ENCODE measurements around the gene GALNT17.

The GALNT17 gene

GRCh38 chr7:71442492-71443190, 310.7 kb downstream of the GALNT17 start:
- in situ Hi-C loops (cut with MboI; ENCODE audit: low sequenced_read_pairs): no loop called here

- in situ Hi-C loops (cut with MboI; ENCODE audit: low sequenced_read_pairs): no loop called here
Measured at GRCh38 chr7:71443191-71443530, 311.2 kb downstream of the GALNT17 start.

DNA sequence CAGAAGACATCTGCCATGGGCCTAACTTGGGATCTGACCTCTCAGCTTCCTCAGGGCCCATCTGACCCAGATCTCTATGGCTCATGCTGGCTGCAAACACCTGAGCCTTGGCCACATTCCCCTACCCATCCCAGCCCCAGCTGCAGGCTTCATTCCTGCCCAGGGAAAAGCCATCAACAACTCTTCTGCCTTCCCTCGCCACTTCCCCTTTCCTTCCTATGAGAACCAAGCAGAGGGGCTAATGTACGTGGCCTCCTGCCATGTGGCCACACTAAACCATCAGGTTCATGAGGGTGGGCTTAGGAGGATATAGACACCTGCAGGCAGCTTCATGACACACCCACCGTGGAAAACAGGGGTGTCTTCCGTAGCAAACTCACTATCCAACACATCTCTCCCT, 312.2 kb downstream of the GALNT17 start:
- in situ Hi-C loops (cut with MboI; ENCODE audit: low sequenced_read_pairs): no loop called here

- in situ Hi-C loops (cut with MboI; ENCODE audit: low sequenced_read_pairs): no loop called here
Measured at GRCh38 chr7:71453630-71454029, 321.7 kb downstream of the GALNT17 start.

- in situ Hi-C loops (cut with MboI; ENCODE audit: low sequenced_read_pairs): no loop called here
Measured at GRCh38 chr7:71454981-71455380, 323.0 kb downstream of the GALNT17 start.

DNA sequence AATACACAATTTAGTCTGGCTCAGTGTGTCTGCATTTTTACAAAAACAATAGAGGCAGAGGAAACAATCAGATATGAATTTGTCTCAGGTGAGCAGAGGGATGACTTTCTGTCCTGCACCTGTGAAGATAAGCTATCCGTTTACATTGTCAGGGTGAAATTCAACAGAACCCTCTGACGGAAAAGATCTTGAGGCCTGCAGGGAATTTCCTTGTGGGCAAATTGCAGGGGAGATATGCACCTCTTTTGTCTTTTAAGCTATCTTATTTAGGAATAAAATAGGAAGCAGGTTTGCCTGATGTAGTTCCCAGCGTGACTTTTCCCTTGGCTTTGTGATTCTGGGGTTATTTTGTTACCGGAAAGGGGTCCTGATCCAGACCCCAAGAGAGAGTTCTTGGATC, 325.1 kb downstream of the GALNT17 start:
- in situ Hi-C loops (cut with MboI; ENCODE audit: low sequenced_read_pairs): no loop called here

GRCh38 chr7:71457846-71458590, 326.1 kb downstream of the GALNT17 start:
- in situ Hi-C loops (cut with MboI; ENCODE audit: low sequenced_read_pairs): no loop called here

- in situ Hi-C loops (cut with MboI; ENCODE audit: low sequenced_read_pairs): no loop called here
Measured at GRCh38 chr7:71459132-71459531, 327.2 kb downstream of the GALNT17 start.

GRCh38 chr7:71461572-71461971, 329.6 kb downstream of the GALNT17 start:
- in situ Hi-C loops (cut with MboI; ENCODE audit: low sequenced_read_pairs): no loop called here

DNA sequence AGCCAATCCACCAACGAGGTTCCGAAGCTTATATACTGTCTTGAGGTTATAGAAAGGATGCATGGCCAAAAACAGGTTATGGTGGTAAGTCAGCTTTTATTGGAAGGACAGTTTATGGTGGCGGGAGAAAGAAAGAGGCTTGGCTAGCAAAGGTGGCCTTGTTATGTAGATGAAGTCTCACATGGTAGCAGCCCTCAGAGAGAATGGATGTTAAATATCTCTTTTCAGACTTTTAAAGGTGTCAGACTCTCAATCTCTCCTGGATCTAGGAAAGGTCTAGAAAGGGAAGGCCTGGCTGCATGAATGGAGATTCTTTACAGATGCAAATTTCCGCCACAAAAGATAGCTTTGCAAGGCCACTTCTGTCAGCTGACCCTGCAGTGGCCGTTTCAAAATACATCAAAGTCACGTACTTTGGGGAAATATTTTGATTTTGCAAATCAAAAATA, 333.8 kb downstream of the GALNT17 start:
- in situ Hi-C loops (cut with MboI; ENCODE audit: low sequenced_read_pairs): no loop called here

DNA sequence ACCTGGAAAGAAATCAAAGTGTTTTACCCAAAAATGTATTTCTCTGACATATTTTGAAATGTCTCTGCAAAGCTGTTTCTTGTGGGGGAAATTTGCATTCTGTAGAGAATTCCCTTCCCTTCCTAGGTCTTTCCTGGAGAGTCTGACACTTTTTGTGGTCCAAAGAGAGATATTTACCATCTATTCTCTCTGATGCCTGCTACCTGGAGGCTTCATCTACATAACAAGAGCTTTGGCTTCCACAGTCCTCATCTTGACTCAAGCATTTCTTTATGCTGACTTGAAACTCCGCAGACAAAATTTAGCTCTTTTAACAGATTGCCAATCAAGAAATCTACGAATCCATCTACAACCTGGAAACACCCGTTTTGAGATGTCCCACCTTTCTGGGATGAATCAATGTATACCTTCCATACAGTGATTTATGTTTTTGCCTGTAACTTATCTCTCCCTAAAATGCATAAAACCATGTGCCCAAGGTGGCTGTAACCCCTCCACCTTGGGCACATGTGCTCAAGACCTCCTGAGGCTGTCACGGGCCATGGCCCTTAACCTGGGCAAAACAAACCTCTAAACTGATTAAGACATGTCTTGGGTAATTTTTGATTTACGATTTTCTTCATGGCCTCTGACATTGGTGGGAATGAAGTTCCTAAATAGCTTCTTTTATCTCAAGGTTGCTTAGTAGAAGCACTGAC, 334.7 kb downstream of the GALNT17 start:
- in situ Hi-C loops (cut with MboI; ENCODE audit: low sequenced_read_pairs): no loop called here

DNA sequence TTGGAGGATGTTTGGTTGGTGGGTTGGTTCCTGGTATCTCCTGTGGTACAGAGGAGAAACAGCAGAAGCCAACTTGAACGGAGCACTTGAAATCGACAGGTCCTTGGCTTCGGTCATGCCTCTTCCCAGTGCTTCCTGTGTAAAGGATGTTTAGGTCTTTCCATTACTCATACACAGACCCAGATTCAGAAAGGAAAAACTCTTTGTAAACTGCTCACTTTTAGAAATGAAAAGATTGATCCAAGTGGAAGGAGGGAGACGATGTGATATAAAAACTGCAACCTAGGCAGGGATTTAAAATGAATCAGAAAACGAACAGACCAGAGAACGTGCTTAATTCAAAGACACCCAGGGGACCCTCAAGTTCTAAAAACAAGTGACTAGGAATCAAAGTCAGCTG, 338.4 kb downstream of the GALNT17 start:
- in situ Hi-C loops (cut with MboI; ENCODE audit: low sequenced_read_pairs): no loop called here

- in situ Hi-C loops (cut with MboI; ENCODE audit: low sequenced_read_pairs): no loop called here
Measured at GRCh38 chr7:71470830-71471229, 338.9 kb downstream of the GALNT17 start.

DNA sequence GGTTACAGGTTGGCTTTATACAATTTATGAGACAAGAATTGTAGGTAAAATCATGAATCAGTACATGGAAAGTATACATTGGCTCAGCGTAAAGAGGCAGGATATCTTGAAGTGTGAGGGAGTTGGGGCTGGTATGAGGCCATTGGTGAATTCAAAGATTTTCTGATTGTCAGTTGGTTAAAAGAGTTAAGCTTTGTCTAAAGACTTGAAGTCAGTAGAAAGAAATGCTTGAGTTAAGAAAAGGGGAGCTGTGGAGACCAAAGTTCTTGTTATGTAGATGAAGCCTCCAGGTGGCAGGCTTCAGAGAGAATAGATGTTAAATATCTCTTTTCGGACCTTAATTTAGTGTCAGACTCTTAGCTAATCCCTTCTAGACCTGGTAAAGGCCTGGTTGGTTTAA, 341.0 kb downstream of the GALNT17 start:
- in situ Hi-C loops (cut with MboI; ENCODE audit: low sequenced_read_pairs): no loop called here

GRCh38 chr7:71473366-71473967, 341.5 kb downstream of the GALNT17 start:
- in situ Hi-C loops (cut with MboI; ENCODE audit: low sequenced_read_pairs): no loop called here

DNA sequence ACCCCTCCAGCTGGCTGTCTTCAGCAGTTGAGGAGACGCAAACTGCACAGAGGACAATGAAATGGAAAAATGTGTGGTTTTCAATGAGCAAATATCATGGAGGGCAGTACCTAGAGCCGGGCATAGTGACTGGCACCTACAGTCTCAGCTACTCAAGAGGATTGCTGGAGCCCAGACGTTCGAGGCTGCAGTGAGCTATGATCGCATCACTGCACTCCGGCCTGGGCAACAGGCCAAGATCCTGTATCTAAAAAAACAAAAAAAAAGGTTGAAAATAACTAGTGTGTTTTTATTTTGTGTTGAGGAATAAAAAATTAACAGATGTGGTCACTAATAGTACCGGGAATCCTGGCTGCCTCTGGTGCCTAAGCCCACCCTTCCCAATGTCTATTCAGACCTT, 345.5 kb downstream of the GALNT17 start:
- in situ Hi-C loops (cut with MboI; ENCODE audit: low sequenced_read_pairs): no loop called here

DNA sequence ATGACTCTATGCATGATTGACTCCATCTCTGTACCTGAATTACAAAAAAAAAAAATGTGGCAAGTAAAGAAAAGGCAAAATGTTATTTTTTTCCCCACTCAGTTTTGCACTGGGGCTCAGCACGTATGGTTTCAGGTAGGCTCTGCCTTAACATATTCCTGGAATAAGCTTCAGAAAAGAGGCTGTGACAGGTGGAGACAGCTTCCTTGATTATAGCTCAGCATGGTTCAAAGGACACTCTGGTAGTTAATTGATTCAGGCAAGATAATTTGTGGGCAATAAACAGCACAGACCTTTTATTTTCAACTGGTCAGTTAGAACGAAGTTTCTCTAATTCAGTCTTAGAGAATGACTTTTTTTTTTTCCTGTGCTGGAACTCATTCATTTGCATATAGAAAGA, 347.3 kb downstream of the GALNT17 start:
- in situ Hi-C loops (cut with MboI; ENCODE audit: low sequenced_read_pairs): no loop called here

DNA sequence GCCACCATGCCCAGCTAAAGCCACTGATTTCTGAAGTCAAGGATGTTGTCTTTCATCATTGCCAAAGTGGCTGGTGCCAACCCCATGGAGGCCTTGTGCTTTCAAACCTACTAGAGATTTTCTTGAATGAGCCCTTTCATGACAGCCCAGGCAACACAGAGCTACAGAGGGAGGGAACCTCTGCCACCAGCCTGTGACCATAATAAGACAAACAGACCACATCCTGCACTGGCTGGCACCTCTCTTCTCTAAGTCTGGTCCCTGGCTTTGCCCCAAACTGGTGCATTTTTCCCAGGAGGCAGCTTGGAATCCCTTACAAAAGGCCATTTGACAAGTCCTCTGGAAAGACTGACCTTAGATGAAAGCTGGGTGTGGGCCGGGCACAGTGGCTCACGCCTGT, 348.8 kb downstream of the GALNT17 start:
- in situ Hi-C loops (cut with MboI; ENCODE audit: low sequenced_read_pairs): no loop called here

DNA sequence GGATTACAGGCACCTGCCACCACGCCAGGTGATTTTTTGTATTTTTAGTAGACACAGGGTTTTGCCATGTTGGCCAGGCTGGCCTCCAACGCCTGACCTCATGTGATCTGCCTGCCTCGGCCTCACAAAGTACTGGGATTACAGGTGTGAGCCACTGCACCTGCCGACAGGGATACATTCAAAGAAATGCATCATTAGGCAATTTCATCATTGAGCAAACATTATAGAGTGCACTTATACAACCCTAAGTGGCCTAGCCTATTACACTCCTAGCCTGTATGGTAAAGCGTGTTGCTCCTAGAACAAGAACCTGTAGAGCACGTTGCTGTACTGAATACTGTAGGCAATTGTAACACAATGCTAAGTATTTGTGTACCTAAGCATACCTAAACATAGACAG, 350.3 kb downstream of the GALNT17 start:
- in situ Hi-C loops (cut with MboI; ENCODE audit: low sequenced_read_pairs): no loop called here

DNA sequence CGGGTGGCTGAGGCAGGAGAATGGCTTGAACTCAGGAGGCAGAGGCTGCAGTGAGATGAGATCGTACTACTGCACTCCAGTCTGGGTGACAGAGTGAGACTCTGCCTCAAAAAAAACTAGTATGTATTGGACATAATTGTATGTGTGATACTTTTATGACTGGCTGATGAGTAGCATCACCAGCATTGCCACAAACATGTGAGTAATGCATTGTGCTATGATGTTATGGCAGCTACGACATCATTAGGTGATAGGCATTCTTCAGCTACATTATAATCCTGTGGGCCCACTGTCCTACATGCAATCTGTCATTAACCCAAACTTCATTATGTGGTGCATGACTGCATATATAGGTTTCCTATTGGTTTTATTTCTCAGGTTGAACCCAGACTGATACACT, 352.4 kb downstream of the GALNT17 start:
- in situ Hi-C loops (cut with MboI; ENCODE audit: low sequenced_read_pairs): no loop called here

DNA sequence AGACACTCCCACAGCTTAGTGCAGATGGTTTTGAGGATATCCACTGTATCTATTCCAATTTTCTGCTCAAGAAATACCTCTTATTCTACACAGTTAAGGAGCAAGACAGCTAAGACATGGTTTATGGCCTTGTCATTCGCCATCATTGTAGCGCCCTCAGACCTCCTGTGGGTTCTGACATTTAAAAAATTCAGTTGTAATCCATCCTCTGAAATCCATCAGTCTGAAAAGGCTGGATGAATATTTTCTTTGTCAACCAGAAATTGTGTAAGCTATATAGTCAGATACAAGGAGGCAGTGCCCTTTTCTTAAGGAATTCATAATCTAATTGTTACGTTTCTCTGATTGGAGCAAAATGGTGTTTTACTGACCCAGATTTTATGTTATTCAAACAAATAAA, 353.6 kb downstream of the GALNT17 start:
- in situ Hi-C loops (cut with MboI; ENCODE audit: low sequenced_read_pairs): no loop called here

DNA sequence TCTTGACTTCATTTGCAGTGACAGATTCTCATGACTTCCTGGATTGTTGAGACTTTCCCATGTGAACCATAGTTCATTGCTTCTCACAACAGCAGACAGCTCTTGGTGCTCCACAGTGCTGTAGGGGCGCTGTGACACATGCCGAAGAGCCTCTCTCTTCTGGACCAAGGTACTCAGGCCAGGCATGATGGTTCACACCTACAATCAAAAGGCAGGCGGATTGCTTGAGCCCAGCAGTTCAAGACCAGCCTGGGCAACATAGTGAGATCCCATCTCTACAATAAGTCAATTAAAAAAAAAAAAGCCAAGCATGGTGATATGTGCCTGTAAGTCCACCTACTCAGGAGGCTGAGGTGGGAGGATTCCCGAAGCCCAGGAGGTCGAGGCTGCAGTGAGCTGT, 354.5 kb downstream of the GALNT17 start:
- in situ Hi-C loops (cut with MboI; ENCODE audit: low sequenced_read_pairs): no loop called here
